ENCODE data around the gene FANCD2.
A peak's percentile ranks its signal among the peaks of the same experiment; 100 is the strongest.

Gene FANCD2

DNA sequence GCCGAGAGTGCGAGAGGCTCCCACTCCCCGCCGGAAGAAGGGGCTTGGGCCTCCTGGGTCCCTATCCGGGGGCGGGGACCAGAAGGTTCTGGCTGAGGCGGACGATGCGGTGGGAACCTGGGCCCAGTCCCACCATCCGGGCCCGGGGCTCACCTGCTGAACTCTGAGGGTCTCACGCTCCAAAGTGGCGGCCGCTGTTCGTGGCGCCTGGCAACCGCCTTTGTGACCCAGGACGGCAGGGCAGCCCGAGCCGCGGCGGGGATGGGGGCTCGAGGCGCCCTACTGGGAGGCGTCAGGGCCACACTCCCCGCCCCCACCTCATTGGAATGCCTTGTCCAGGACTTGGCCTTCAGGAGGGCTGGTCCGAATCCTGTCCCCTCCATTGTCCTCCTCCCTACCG, 81.9 kb downstream of the FANCD2 start, which contains the start of gene FANCD2OS:
TSS of gene FANCD2OS (minus strand) at position 165 of the 400 bp plus-strand sequence. CDS start 3,481 bp downstream, outside the sequence.
- H3K27me3 ChIP-seq, result no peaks in the 10 kb centered on the region
- no peak for TF ChIP-seq CTCF (IDR thresholded peaks at IDR 0.05; ENCODE audit: low read depth, low read length)
- no peaks in the 10 kb centered on the region for H3K36me3 ChIP-seq
- DNase-seq, result no peak
- H3K4me1 ChIP-seq, result no peaks in the 10 kb centered on the region
- no peak within 1 kb of the TSS for H3K4me3 ChIP-seq (ENCODE audit: low read depth, low read length)
- H3K9me3 ChIP-seq, result no peaks in the 10 kb centered on the region

DNA sequence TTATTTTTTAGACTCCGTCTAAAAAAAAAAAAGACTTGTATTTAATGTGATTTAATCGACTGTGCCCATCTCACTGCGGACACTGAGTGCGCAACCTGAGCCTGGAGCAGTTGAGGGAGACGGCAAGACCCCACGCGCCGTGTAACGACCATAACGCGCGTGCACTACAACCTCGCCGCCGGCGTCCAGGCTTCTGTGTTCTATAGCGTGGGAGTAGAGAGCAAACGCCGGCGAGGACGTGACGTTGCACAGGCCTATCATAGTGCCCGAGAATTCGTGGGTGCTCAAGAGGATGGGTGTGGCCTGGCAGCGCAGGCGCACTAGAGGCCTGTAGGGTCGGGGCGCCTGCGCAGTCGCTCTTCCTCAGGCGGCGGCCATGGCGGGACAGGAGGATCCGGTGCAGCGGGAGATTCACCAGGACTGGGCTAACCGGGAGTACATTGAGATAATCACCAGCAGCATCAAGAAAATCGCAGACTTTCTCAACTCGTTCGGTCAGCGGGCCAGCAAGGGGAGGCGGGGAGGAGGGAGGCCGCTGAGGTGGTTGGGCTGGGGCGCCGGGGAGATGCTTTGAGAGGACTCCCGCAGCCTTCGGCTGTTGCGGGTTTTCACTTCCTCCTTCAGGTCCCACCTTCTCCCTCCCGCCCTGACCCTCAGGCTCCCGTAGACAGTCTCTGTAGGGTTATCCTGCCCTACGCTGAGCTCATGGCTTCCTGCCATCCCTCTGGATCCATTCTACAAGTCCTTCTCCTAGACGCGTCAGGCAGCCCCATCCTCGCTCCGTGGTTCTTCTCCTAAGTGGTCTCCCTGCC, 89.3 kb downstream of the FANCD2 start, which contains the start of gene BRK1:
TSS of gene BRK1 (plus strand) at position 350 of the 812 bp plus-strand sequence. CDS start at position 377, 27 bp downstream.
- Histone ChIP-seq H3K4me3 (ENCODE audit: low read depth, low read length) (peak within 1 kb of the TSS; percentile 91), H3K27me3 (no peaks in the 10 kb centered on the region), H3K4me1 (no peaks in the 10 kb centered on the region), H3K36me3 (no peaks in the 10 kb centered on the region), H3K9me3 (no peaks in the 10 kb centered on the region)
- TF ChIP-seq CTCF (IDR thresholded peaks at IDR 0.05; ENCODE audit: low read depth, low read length), result no peak
- DNase-seq, result peak; percentile 88

GRCh38 chr3:10116138-10116460, 89.9 kb downstream of the FANCD2 start:
- no peaks in the 10 kb centered on the region for H3K27me3 ChIP-seq
- no peak for TF ChIP-seq CTCF (IDR thresholded peaks at IDR 0.05; ENCODE audit: low read depth, low read length)
- DNase-seq, result no peak
- peak overlapping the region; percentile 91 for H3K4me3 ChIP-seq (ENCODE audit: low read depth, low read length)
- H3K4me1 ChIP-seq, result no peaks in the 10 kb centered on the region
- no peaks in the 10 kb centered on the region for H3K36me3 ChIP-seq
- no peaks in the 10 kb centered on the region for H3K9me3 ChIP-seq

- H3K9me3 ChIP-seq, result no peaks in the 10 kb centered on the region
- no peaks in the 10 kb centered on the region for H3K36me3 ChIP-seq
- TF ChIP-seq CTCF (IDR thresholded peaks at IDR 0.05; ENCODE audit: low read depth, low read length), result no peak
- DNase-seq, result no peak
- no peaks in the 10 kb centered on the region for H3K4me1 ChIP-seq
- H3K4me3 ChIP-seq (ENCODE audit: low read depth, low read length), result peak overlapping the region; percentile 91; the same call in 1 of the 2 replicates
- no peaks in the 10 kb centered on the region for H3K27me3 ChIP-seq
Measured at GRCh38 chr3:10116928-10117327, 90.7 kb downstream of the FANCD2 start.

- H3K4me3 ChIP-seq (ENCODE audit: low read depth, low read length), result no peak overlapping the region
- no peaks in the 10 kb centered on the region for H3K9me3 ChIP-seq
- DNase-seq, result no peak
- no peaks in the 10 kb centered on the region for H3K36me3 ChIP-seq
- no peaks in the 10 kb centered on the region for H3K4me1 ChIP-seq
- TF ChIP-seq CTCF (IDR thresholded peaks at IDR 0.05; ENCODE audit: low read depth, low read length), result no peak
- H3K27me3 ChIP-seq, result no peaks in the 10 kb centered on the region
Measured at GRCh38 chr3:10119376-10119775, 93.1 kb downstream of the FANCD2 start.

DNA sequence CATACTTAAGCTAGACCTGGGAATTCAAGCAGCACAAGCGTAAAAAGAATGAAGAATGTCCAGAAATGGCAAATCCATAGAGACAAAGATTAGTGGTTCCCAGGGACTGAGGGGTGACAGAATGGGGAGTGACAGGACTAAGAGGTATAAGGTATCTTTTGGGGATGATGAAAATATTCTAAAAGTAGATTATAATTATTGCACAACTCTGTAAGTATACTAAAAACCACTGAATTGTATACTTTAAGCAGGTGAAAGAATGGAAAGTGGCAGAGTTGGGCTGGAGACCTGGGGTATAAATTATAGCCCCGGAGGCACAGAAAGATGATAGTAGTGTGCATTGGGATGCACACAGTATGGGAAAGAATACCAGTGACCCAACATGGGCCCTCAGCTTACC, 94.8 kb downstream of the FANCD2 start:
- Histone ChIP-seq H3K9me3 (no peaks in the 10 kb centered on the region), H3K4me3 (ENCODE audit: low read depth, low read length) (no peak overlapping the region), H3K27me3 (no peaks in the 10 kb centered on the region), H3K36me3 (no peaks in the 10 kb centered on the region; the same call in 1 of the 2 replicates), H3K4me1 (no peaks in the 10 kb centered on the region)
- TF ChIP-seq CTCF (IDR thresholded peaks at IDR 0.05; ENCODE audit: low read depth, low read length), result no peak
- no peak for DNase-seq
